H9 (cell line): ENCODE data around the gene EEIG2. TPM values are rescaled to one million over a fixed set of nuclear protein-coding genes. Genes with fewer than 3 reads are reported as not detected.

Experiments
- DNase-seq: peaks from one replicate; pipeline ENCODE4 v3.0.0-alpha.2; 2017
- H2AFZ ChIP-seq: one replicate; pipeline ENCODE4 v1.6.1; 2013; ENCODE audit warnings: mild to moderate bottlenecking, low read length, control low read depth, moderate library complexity
- H2AK5ac ChIP-seq: 2 replicates; pipeline ENCODE4 v1.6.1; 2013; ENCODE audit warnings: low read length, control low read depth, mixed read lengths; ENCODE audit not compliant: insufficient read length
- H2BK120ac ChIP-seq: one replicate; pipeline ENCODE4 v1.6.1; 2013; ENCODE audit warnings: low read depth, mild to moderate bottlenecking, low read length, control low read depth, inconsistent platforms; ENCODE audit not compliant: poor library complexity, severe bottlenecking
- H2BK12ac ChIP-seq: 2 replicates; pipeline ENCODE4 v1.6.1; 2013; ENCODE audit warnings: low read length, control low read depth, mixed read lengths, low read depth; ENCODE audit not compliant: insufficient read length
- H2BK15ac ChIP-seq: 2 replicates; pipeline ENCODE4 v1.6.1; 2013; ENCODE audit warnings: low read depth, low read length, control low read depth
- H2BK20ac ChIP-seq: one replicate; pipeline ENCODE4 v1.6.1; 2013; ENCODE audit warnings: low read depth, mild to moderate bottlenecking, low read length, control low read depth, inconsistent platforms; ENCODE audit not compliant: poor library complexity, severe bottlenecking
- H2BK5ac ChIP-seq: 2 replicates; pipeline ENCODE4 v1.6.1; 2013; ENCODE audit warnings: low read length, control low read depth, mixed read lengths; ENCODE audit not compliant: insufficient read length
- H3K14ac ChIP-seq: 2 replicates; pipeline ENCODE4 v1.6.1; 2013; ENCODE audit warnings: low read length, control low read depth; ENCODE audit not compliant: insufficient read depth
- H3K18ac ChIP-seq: 2 replicates; pipeline ENCODE4 v1.6.1; 2013; ENCODE audit warnings: low read depth, mild to moderate bottlenecking, mixed read lengths, low read length, control low read depth; ENCODE audit not compliant: insufficient read length
- H3K23ac ChIP-seq: 2 replicates; pipeline ENCODE4 v1.6.1; 2013; ENCODE audit warnings: low read length, control low read depth, mixed read lengths, low read depth; ENCODE audit not compliant: insufficient read length
- H3K23me2 ChIP-seq: 2 replicates; pipeline ENCODE4 v1.6.1; 2013; ENCODE audit warnings: low read depth, mild to moderate bottlenecking, mixed read lengths, low read length, control low read depth; ENCODE audit not compliant: insufficient read length, poor library complexity, severe bottlenecking
- H3K27ac ChIP-seq: 2 replicates; pipeline ENCODE4 v1.5.1; 2013; ENCODE audit warnings: low read length, control low read depth, mixed read lengths, low read depth; ENCODE audit not compliant: insufficient read length
- H3K27me3 ChIP-seq: 2 replicates; pipeline ENCODE4 v1.6.1; 2013; ENCODE audit warnings: low read length, control low read depth, inconsistent platforms; ENCODE audit not compliant: insufficient read depth
- H3K4ac ChIP-seq: 2 replicates; pipeline ENCODE4 v1.6.1; 2013; ENCODE audit warnings: low read depth, mild to moderate bottlenecking, control low read depth, inconsistent platforms, low read length, moderate library complexity
- H3K4me1 ChIP-seq: 2 replicates; pipeline ENCODE4 v1.6.1; 2013; ENCODE audit warnings: low read length, control low read depth, inconsistent platforms; ENCODE audit not compliant: insufficient read depth
- H3K4me2 ChIP-seq: 2 replicates; pipeline ENCODE4 v1.6.1; 2013; ENCODE audit warnings: low read length, control low read depth, mixed read lengths; ENCODE audit not compliant: insufficient read length, insufficient read depth
- H3K56ac ChIP-seq: 2 replicates; pipeline ENCODE4 v1.6.1; 2013; ENCODE audit warnings: low read depth, mild to moderate bottlenecking, mixed read lengths, low read length, control low read depth; ENCODE audit not compliant: insufficient read length
- H3K79me1 ChIP-seq: 2 replicates; pipeline ENCODE4 v1.6.1; 2013; ENCODE audit warnings: low read depth, mild to moderate bottlenecking, moderate library complexity, low read length, control low read depth, inconsistent platforms; ENCODE audit not compliant: insufficient read depth, poor library complexity, severe bottlenecking
- H3K79me2 ChIP-seq: 2 replicates; pipeline ENCODE4 v1.6.1; 2013; ENCODE audit warnings: low read length, control low read depth, inconsistent platforms; ENCODE audit not compliant: insufficient read depth
- H3K9ac ChIP-seq: 2 replicates; pipeline ENCODE4 v1.6.1; 2013; ENCODE audit warnings: low read length, control low read depth, mixed read lengths; ENCODE audit not compliant: insufficient read length; ENCODE audit errors: extremely low read depth
- H3K9me3 ChIP-seq: one replicate; pipeline ENCODE4 v1.6.1; 2013; ENCODE audit warnings: low read depth, low read length, inconsistent platforms; ENCODE audit not compliant: control insufficient read depth
- H3T11ph ChIP-seq: one replicate; pipeline ENCODE4 v1.6.1; 2013; ENCODE audit warnings: mild to moderate bottlenecking, low read length, control low read depth, inconsistent platforms
- H4K20me1 ChIP-seq: one replicate; pipeline ENCODE4 v1.6.1; 2013; ENCODE audit not compliant: control insufficient read depth, insufficient read length, insufficient read depth
- H4K5ac ChIP-seq: 2 replicates; pipeline ENCODE4 v1.6.1; 2013; ENCODE audit warnings: low read depth, mild to moderate bottlenecking, mixed read lengths, low read length, control low read depth; ENCODE audit not compliant: insufficient read length
- H4K8ac ChIP-seq: replicated peaks from 2 replicates; pipeline ENCODE4 v1.6.1; 2013; ENCODE audit warnings: low read length, control low read depth, mixed read lengths, low read depth; ENCODE audit not compliant: insufficient read length
- H4K91ac ChIP-seq: 2 replicates; pipeline ENCODE4 v1.6.1; 2013; ENCODE audit warnings: low read depth, mild to moderate bottlenecking, moderate library complexity, mixed read lengths, low read length, control low read depth; ENCODE audit not compliant: insufficient read length
- H3K27ac Mint-ChIP-seq, 3 experiments: 2 replicates in 2 of 3; 3 replicates in 1 of 3; pipeline ENCODE4 v1.8.0; 2020 to 2021; ENCODE audit warnings: mixed read lengths in 3 of 3, mild to moderate bottlenecking in 1 of 3, moderate library complexity in 1 of 3
- H3K27me3 Mint-ChIP-seq: 2 replicates; pipeline ENCODE4 v1.8.0; 2021; ENCODE audit warnings: low read depth, mild to moderate bottlenecking, moderate library complexity, mixed read lengths
- H3K36me3 Mint-ChIP-seq, 3 experiments: 2 replicates in 2 of 3; 3 replicates in 1 of 3; pipeline ENCODE4 v1.8.0; 2020 to 2021; ENCODE audit warnings: low read depth in 3 of 3, mixed read lengths in 3 of 3; ENCODE audit not compliant: insufficient read depth in 1 of 3
- H3K4me1 Mint-ChIP-seq, 2 experiments: 2 replicates each; pipeline ENCODE4 v1.8.0; 2020; ENCODE audit warnings: mixed read lengths in 2 of 2
- H3K4me3 Mint-ChIP-seq, 2 experiments: 2 replicates in 1 of 2; 3 replicates in 1 of 2; pipeline ENCODE4 v1.8.0; 2020 to 2021; ENCODE audit warnings: mild to moderate bottlenecking in 2 of 2, mixed read lengths in 2 of 2, moderate library complexity in 1 of 2
- H3K9me3 Mint-ChIP-seq, 2 experiments: 2 replicates in 1 of 2; 3 replicates in 1 of 2; pipeline ENCODE4 v1.8.0; 2020; ENCODE audit warnings: mild to moderate bottlenecking in 2 of 2, mixed read lengths in 2 of 2, moderate library complexity in 1 of 2
- WGBS: extraction: QIAGEN DNeasy Blood & Tissue Kit; methylation state at CpG from one replicate; pipeline ENCODE4 v1.1.7; 2013; ENCODE audit warnings: missing lambda C conversion rate, low lambda C conversion rate, mixed read lengths; ENCODE audit not compliant: insufficient read length; ENCODE audit errors: extremely low coverage; 5-methylcytosine and 5-hydroxymethylcytosine counted together
- total RNA-seq: library from RNA; stranded (reverse); gene quantifications from 2 replicates; pipeline ENCODE4 v1.2.1, GENCODE V29; 2021
- TF ChIP-seq, protein P1 (sequence below): fragments of 200-600 bp; sonication (generic); conservative IDR thresholded peaks from 3 replicates; pipeline ENCODE4 v1.8.0; 2021; ENCODE audit warnings: antibody characterized with exemption, mild to moderate bottlenecking

EEIG2 gene
- total RNA-seq, 1 experiment from 2014 or later, result 17.0 TPM

DNA sequence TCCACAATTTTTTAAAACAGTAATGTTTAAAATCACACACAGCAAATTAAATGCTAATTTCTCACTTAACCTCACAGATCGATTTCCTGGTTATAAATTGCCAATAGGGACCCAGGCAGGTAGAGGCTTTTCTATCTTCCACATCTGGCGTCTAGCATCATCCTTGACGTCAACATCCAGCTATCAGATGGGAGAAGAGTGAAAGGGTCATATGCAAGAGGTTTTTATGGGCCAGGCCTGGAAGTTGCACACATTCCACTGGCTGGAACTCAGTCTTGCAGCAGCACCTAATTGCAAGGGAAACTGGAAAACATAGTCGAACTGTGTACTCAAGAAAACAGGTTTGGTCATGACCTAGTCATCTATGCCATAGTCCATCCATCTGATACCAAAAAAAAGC, 6.0 kb upstream of the EEIG2 start:
- Histone ChIP-seq H4K91ac (no peak overlapping the region), H3K79me2 (no peaks in the 10 kb centered on the region), H3K18ac (no peak overlapping the region), H3K56ac (no peak overlapping the region), H3K4ac (no peak overlapping the region), H2AK5ac (no peak overlapping the region), H3K23ac (no peak overlapping the region), H3K23me2 (no peaks in the 10 kb centered on the region), H2AFZ (no peak overlapping the region), H3K27ac (no peak overlapping the region), H4K8ac (no peak overlapping the region), H3K14ac (no peak overlapping the region), H4K5ac (no peak overlapping the region), H2BK12ac (no peak overlapping the region), H3T11ph (no peak overlapping the region), H3K4me1 (peaks cover 5% of the 10 kb centered on the region; the same call in 1 of the 2 replicates), H3K27me3 (no peaks in the 10 kb centered on the region), H3K4me2 (no peak overlapping the region), H2BK120ac (no peak overlapping the region), H3K9me3 (no peaks in the 10 kb centered on the region), H2BK5ac (no peak overlapping the region), H2BK15ac (no peak overlapping the region), H2BK20ac (no peak overlapping the region), H3K79me1 (no peaks in the 10 kb centered on the region), H3K9ac (no peak overlapping the region), H4K20me1 (no peaks in the 10 kb centered on the region)
- WGBS, result no CpG with 5 or more reads among the region's 4 CpGs
- no peak overlapping the region for H3K27ac Mint-ChIP-seq
- H3K36me3 Mint-ChIP-seq, result no peaks in the 10 kb centered on the region
- H3K4me1 Mint-ChIP-seq, result peaks cover 3 to 4% of the 10 kb centered on the region in 2 experiments; a peak in 3 of 4 replicates
- TF ChIP-seq, protein P1, sequence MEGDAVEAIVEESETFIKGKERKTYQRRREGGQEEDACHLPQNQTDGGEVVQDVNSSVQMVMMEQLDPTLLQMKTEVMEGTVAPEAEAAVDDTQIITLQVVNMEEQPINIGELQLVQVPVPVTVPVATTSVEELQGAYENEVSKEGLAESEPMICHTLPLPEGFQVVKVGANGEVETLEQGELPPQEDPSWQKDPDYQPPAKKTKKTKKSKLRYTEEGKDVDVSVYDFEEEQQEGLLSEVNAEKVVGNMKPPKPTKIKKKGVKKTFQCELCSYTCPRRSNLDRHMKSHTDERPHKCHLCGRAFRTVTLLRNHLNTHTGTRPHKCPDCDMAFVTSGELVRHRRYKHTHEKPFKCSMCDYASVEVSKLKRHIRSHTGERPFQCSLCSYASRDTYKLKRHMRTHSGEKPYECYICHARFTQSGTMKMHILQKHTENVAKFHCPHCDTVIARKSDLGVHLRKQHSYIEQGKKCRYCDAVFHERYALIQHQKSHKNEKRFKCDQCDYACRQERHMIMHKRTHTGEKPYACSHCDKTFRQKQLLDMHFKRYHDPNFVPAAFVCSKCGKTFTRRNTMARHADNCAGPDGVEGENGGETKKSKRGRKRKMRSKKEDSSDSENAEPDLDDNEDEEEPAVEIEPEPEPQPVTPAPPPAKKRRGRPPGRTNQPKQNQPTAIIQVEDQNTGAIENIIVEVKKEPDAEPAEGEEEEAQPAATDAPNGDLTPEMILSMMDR, result no peak
- no peaks in the 10 kb centered on the region for H3K9me3 Mint-ChIP-seq
- H3K4me3 Mint-ChIP-seq, result no peak overlapping the region
- no peak for DNase-seq
- H3K27me3 Mint-ChIP-seq, result no peaks in the 10 kb centered on the region
